Measurements from ENCODE around the gene FKTN. TPM values are rescaled to one million over a fixed set of nuclear protein-coding genes. Genes with fewer than 3 reads are reported as not detected.

Gene FKTN
- total RNA-seq, 1 experiment from 2014 or later, result 10.8 TPM

- H3K4me3 Mint-ChIP-seq, result no peak overlapping the region
- peaks cover 54% of the 10 kb centered on the region for H3K27me3 Mint-ChIP-seq (ENCODE audit: low read depth)
Measured at GRCh38 chr9:105658351-105658750, 100.4 kb downstream of the FKTN start.

GRCh38 chr9:105661011-105661410, 103.1 kb downstream of the FKTN start:
- CTCF ChIA-PET, result no interaction called here
- peak; percentile 37; the same call in 1 of the 2 replicates for ATAC-seq

More at GRCh38 chr9:105658351-105658750, 100.4 kb downstream of the FKTN start:
- POLR2A ChIA-PET, result no interaction called here
- no peak for ATAC-seq
- H3K4me1 Mint-ChIP-seq, result peaks cover 22% of the 10 kb centered on the region
- H3K36me3 Mint-ChIP-seq, result no peaks in the 10 kb centered on the region
- no peak overlapping the region for H3K27ac Mint-ChIP-seq
- TF ChIP-seq CBFB (CRISPR knock-in tag; IDR thresholded peaks at IDR 0.05; ENCODE audit: low read depth), result no peak
- TF ChIP-seq OVOL2 (CRISPR knock-in tag; IDR thresholded peaks at IDR 0.05; ENCODE audit: borderline replicate concordance), result no peak
- no peak for TF ChIP-seq ATF1 (CRISPR knock-in tag; IDR thresholded peaks at IDR 0.05)
- no peak for TF ChIP-seq MAX (CRISPR knock-in tag; IDR thresholded peaks at IDR 0.05)
- TF ChIP-seq NFE2L1 (CRISPR knock-in tag; IDR thresholded peaks at IDR 0.05), result no peak
- no peak for TF ChIP-seq SMAD3 (CRISPR knock-in tag; IDR thresholded peaks at IDR 0.05; ENCODE audit: borderline replicate concordance)
- no peak for TF ChIP-seq ZNF671 (CRISPR knock-in tag; IDR thresholded peaks at IDR 0.05)
- no peak for TF ChIP-seq AFF4 (CRISPR knock-in tag; IDR thresholded peaks at IDR 0.05; ENCODE audit: borderline replicate concordance)
- DNase-seq (ENCODE audit: low spot score), result no peak
- CTCF ChIA-PET, result no interaction called here
- no peaks in the 10 kb centered on the region for H3K9me3 Mint-ChIP-seq

GRCh38 chr9:105662184-105663104, 104.5 kb downstream of the FKTN start, which contains the start of gene TAL2:
TSS of gene TAL2 (plus strand) at chr9:105662457. CDS start at chr9:105662497, 40 bp downstream.
- ChIA-PET POLR2A (no interaction called here), CTCF (no interaction called here)
- Mint-ChIP-seq H3K27me3 (ENCODE audit: low read depth) (peaks cover 19% of the 10 kb centered on the region), H3K4me1 (peaks cover 7% of the 10 kb centered on the region), H3K9me3 (no peaks in the 10 kb centered on the region), H3K4me3 (no peak within 1 kb of the TSS), H3K36me3 (no peaks in the 10 kb centered on the region), H3K27ac (0 out of 2 replicates have a peak within 1 kb of the TSS, but pooled peaks have one; percentile 18)
- ATAC-seq (no peak), DNase-seq (ENCODE audit: low spot score) (no peak)
- TF ChIP-seq ZNF281 (CRISPR knock-in tag; IDR thresholded peaks at IDR 0.05) (no peak), STAT6 (CRISPR knock-in tag; conservative IDR thresholded peaks at IDR 0.05; ENCODE audit: low read depth) (no peak), SOX15 (CRISPR knock-in tag; IDR thresholded peaks at IDR 0.05) (no peak), NFE2L1 (CRISPR knock-in tag; IDR thresholded peaks at IDR 0.05) (no peak)

More at GRCh38 chr9:105661011-105661410, 103.1 kb downstream of the FKTN start:
- no peak for TF ChIP-seq AR (CRISPR knock-in tag; IDR thresholded peaks at IDR 0.05)
- Mint-ChIP-seq H3K4me3 (no peak overlapping the region), H3K27ac (no peak overlapping the region), H3K27me3 (ENCODE audit: low read depth) (peaks cover 33% of the 10 kb centered on the region), H3K9me3 (no peaks in the 10 kb centered on the region), H3K4me1 (peaks cover 13% of the 10 kb centered on the region), H3K36me3 (no peaks in the 10 kb centered on the region)
- no peak for DNase-seq (ENCODE audit: low spot score)
- POLR2A ChIA-PET, result no interaction called here

Data from WTC11 (cell line).